OCI-LY7 (cell line): Measurements from ENCODE around the gene CALD1.

Experiments used
- EZH2phosphoT487 ChIP-seq: fragments of 200-600 bp; sonication (generic); IDR thresholded peaks from 2 replicates; pipeline ENCODE4 v1.6.1; 2018; ENCODE audit warnings: low read depth, borderline replicate concordance, mild to moderate bottlenecking, mixed run types, antibody characterized with exemption, low read length, moderate library complexity, mixed read lengths
- TF ChIP-seq, protein P1 (sequence below): fragments of 200-600 bp; sonication (generic); conservative IDR thresholded peaks from 2 replicates; pipeline ENCODE4 v1.5.1; 2014; ENCODE audit warnings: mild to moderate bottlenecking, antibody characterized with exemption, low read length, moderate library complexity, mixed read lengths

DNA sequence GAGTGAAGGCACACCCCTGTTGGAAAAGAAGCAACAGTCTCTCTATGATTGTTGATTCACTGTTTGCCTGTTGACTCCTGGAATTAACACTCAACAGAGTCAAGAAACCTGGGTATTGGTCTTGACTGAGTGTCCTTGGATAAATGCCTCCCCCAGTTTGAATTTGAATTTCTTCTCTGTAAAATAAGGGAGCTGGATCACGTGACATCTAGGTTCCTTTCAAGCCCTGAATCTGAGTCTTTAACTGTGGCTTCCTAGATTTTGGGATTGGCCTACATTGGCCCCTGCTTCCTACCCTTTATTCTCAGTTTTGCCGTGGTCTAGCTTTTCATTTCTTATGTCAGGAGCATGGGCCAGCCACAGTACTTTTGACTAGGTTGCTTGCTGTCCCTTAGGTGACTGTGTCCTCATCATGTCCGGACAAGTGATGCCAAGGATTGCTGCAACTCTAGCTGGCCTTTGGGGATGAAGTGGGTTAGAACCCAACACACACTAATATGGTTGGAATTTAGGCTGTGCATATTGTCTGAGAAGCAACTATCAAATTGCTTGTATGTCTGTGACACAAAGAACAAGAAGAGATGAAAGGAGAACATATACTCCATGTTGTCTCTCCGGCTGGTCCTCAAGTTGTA lies 35.4 kb downstream of the CALD1 start:
- TF ChIP-seq, protein P1, sequence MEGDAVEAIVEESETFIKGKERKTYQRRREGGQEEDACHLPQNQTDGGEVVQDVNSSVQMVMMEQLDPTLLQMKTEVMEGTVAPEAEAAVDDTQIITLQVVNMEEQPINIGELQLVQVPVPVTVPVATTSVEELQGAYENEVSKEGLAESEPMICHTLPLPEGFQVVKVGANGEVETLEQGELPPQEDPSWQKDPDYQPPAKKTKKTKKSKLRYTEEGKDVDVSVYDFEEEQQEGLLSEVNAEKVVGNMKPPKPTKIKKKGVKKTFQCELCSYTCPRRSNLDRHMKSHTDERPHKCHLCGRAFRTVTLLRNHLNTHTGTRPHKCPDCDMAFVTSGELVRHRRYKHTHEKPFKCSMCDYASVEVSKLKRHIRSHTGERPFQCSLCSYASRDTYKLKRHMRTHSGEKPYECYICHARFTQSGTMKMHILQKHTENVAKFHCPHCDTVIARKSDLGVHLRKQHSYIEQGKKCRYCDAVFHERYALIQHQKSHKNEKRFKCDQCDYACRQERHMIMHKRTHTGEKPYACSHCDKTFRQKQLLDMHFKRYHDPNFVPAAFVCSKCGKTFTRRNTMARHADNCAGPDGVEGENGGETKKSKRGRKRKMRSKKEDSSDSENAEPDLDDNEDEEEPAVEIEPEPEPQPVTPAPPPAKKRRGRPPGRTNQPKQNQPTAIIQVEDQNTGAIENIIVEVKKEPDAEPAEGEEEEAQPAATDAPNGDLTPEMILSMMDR = no peak
- TF ChIP-seq EZH2phosphoT487 = no peak
